KOPT-K1 (cell line): ENCODE results near the gene PKP4.
"Not testable (repeated sequence)": the region's sequence is repeated elsewhere in the genome, so short reads cannot be mapped to it uniquely, and the experiment has no call there.

Experiments used
- H3K27ac ChIP-seq: fragments of 200-600 bp; sonication (generic); 2 replicates; pipeline ENCODE4 v1.5.1; 2016; ENCODE audit warnings: antibody characterized with exemption, mild to moderate bottlenecking, low read depth, low read length; ENCODE audit not compliant: poor library complexity, severe bottlenecking
- H3K36me3 ChIP-seq: fragments of 200-600 bp; sonication (generic); 2 replicates; pipeline ENCODE4 v1.5.1; 2017; ENCODE audit warnings: antibody characterized with exemption, mild to moderate bottlenecking, low read length, moderate library complexity; ENCODE audit not compliant: insufficient read depth
- H3K9me3 ChIP-seq: fragments of 200-600 bp; sonication (generic); 2 replicates; pipeline ENCODE4 v1.5.1; 2017; ENCODE audit warnings: antibody characterized with exemption, low read length, mild to moderate bottlenecking; ENCODE audit not compliant: insufficient read depth, poor library complexity, severe bottlenecking

PKP4 gene

GRCh38 chr2:158458617-158458920 lies 1.8 kb downstream of the PKP4 start:
- Histone ChIP-seq H3K27ac (no peak overlapping the region), H3K36me3 (no peaks in the 10 kb centered on the region), H3K9me3 (no peaks in the 10 kb centered on the region)

DNA sequence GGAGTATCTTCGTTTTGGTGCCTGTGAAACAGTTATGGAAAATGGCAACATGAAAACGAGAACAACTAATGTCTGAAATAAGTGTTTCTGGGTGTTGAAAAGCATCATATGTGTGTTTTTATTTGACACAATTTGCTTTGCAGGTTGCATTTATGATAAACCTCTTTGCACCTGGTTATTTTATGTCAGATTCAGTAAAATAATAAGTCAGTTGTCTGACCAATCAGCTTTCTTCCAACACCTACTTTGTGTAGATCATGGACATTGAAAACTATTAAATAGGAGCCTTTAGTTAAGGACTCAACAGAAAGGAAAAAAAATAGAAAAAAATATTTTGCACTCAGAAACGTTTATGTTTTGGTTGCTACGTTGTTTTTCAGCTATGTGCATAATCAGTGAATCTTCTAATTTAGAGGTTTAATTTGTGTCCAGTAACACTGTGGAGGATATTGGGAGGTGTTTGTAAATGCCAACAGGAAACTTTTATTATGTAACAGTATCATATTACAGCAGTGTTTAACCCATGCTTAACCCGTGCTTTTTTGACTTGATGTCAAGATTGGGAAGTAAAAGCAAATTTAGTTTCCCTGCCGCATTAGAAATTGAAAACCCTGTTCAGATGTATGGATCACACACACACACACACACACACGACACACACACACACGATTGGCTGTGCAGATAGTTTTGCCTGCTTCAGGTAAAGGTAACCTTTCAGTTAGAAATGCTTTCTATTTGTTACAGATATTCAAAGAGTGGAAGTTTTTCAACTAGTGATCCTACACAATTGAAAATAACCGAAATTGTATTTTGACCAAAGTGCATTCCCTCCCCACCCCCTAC lies 2.6 kb downstream of the PKP4 start:
- H3K9me3 ChIP-seq, result no peaks in the 10 kb centered on the region
- no peaks in the 10 kb centered on the region for H3K36me3 ChIP-seq
- no peak overlapping the region for H3K27ac ChIP-seq

DNA sequence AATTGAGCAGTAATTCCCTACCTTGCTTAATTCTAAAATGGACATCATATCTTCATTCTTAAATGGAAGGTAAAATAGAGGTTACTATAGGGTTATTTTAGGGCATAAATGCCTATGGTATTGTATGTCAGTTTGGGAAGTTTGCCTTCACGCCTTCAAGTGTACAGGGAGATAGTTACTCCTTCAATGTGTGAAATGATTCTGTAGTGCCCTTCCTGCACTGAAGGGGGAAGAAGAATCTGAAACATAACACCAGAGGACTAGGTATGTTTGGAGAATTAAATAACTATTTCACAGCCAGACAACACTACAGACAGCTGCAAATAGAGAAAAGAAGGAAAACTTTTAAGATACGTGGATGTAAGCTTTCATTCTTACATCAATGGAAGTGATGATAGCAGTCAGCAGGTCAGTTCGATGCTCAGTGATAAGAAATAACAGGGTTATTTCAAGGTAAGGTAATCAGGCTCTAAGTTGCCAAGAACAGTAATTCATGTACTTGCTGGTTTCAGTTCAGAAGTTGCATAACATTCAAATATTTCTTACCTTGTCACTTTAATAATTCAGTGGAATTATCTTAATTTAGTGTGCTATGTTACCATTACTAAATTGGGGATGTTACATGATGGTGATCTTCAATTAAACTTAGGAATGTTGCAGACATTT lies 4.0 kb downstream of the PKP4 start:
- Histone ChIP-seq H3K9me3 (no peaks in the 10 kb centered on the region), H3K27ac (no peak overlapping the region), H3K36me3 (no peaks in the 10 kb centered on the region)

DNA sequence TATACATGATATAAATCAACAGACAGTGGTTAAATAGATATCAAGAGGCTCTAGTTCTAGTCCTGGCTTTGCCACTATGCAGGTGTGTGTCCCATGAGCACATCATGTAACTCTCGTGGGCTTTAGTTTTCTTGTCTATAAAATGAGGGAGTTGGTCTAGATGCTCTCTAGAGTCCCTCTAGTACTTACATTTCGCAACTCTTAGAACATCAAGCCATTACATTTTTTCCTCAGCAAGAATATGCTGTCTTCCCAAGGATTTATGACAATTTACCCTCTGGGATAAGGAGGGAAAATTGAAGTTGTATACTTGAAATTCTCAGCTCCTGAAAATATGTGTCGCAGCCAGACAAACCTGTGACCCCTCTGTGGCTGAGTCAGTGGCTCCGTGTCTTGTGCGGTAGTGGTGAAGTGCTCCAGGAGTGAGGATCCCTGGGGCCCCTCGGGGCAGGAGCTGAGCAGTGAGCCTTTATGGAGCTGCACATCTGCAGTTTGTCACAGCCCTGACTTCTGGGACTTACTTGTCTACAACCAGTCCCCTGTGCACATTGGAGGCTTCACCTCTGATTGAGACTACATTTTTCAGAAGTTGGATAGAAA lies 6.8 kb downstream of the PKP4 start:
- Histone ChIP-seq H3K9me3 (no peaks in the 10 kb centered on the region), H3K27ac (no peak overlapping the region), H3K36me3 (no peaks in the 10 kb centered on the region)

DNA sequence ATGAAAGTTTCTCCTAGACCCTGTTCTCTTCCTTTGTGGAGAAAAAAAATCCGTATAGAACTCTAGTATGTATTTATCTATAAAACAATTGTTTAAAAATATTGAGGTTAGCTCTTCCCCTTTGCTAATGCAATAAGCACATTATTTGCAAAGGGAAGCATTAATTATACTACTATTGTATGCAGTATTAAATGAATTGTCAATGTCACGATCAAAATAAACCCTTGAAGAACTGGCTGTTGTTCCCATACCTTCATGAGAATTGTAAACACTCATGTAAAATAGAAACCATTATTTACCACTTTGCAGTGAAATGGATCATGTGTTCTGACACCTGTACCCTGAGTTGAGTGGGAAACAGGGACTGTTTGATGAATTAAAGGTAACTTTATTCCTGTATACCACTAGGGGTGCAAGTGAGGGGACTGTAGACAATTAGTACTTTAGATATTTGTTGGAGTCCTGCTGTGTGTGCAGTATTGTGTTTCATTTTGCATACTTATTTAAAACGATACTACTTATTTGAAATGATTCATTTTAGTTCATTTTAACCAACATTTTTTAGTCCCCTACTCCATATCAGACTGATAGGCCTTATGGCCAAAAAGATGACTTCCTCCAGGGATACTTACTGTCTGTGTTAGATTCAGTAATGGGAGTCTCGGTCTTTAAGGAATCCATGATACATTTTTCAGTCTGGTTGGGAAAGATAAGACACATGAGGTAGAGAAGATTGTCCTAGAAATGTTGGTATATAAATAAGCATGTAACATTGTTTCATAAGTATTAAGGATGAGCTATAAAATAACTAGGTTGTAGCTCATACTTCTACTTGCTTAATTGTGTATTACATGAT lies 7.9 kb downstream of the PKP4 start:
- Histone ChIP-seq H3K36me3 (no peaks in the 10 kb centered on the region), H3K9me3 (no peaks in the 10 kb centered on the region), H3K27ac (no peak overlapping the region)

GRCh38 chr2:158467248-158467647 lies 10.5 kb downstream of the PKP4 start:
- Histone ChIP-seq H3K36me3 (no peaks in the 10 kb centered on the region), H3K9me3 (no peaks in the 10 kb centered on the region)

GRCh38 chr2:158472829-158473228 lies 16.1 kb downstream of the PKP4 start:
- not testable (repeated sequence) for H3K27ac ChIP-seq, H3K9me3 ChIP-seq, H3K36me3 ChIP-seq

More at GRCh38 chr2:158467248-158467647, 10.5 kb downstream of the PKP4 start:
- H3K27ac ChIP-seq, result no peak overlapping the region

- H3K9me3 ChIP-seq, H3K36me3 ChIP-seq, H3K27ac ChIP-seq: not testable (repeated sequence)
Observed at GRCh38 chr2:158473300-158473699, 16.5 kb downstream of the PKP4 start.

GRCh38 chr2:158473719-158474392 lies 17.1 kb downstream of the PKP4 start:
- Histone ChIP-seq H3K9me3 (peaks cover 8% of the 10 kb centered on the region), H3K27ac (no peak overlapping the region), H3K36me3 (no peaks in the 10 kb centered on the region)

GRCh38 chr2:158474526-158475011 lies 17.8 kb downstream of the PKP4 start:
- not testable (repeated sequence) for H3K27ac ChIP-seq, H3K9me3 ChIP-seq, H3K36me3 ChIP-seq

- Histone ChIP-seq H3K36me3 (no peaks in the 10 kb centered on the region), H3K27ac (no peak overlapping the region), H3K9me3 (peaks cover 8% of the 10 kb centered on the region)
Observed at GRCh38 chr2:158477202-158477601, 20.4 kb downstream of the PKP4 start.

DNA sequence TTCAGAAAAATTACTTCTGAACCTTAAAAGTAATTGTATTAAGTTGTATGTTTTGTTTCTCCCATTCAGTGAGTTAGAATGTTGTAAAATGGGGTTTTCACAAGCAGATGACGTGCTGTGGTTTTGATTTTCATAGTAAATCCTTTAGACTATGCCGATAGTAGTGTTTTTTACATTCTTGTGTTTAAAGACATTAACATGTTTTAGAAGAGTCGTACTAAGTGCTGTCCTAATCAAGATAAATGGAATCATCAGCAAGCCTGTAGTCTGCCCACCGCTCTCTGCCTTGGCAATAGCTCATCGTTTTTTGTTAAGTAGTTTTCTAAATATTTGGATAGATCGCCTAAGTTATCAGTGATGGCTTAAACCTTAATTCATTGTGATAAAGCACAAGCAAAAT lies 21.5 kb downstream of the PKP4 start:
- H3K36me3 ChIP-seq, result no peaks in the 10 kb centered on the region
- no peaks in the 10 kb centered on the region for H3K9me3 ChIP-seq
- no peak overlapping the region for H3K27ac ChIP-seq

DNA sequence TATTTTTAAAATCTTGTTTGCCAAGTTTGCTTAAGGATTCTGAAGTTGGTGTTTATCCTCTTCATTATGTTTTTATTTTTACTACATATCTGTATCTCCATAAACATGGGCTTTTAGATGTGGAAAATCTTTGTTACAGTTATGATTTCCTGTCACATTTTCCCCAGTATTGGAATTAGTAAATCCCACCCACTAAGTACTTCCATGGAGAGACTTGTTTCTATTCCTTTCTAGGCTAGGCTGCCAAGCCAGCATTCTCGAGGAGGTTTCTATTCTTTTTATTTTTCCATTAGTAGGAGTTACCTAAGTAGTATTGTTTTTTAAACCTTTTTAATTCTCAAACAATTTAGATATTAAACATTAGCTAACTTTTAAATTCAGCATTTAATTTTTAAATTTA lies 22.1 kb downstream of the PKP4 start:
- Histone ChIP-seq H3K27ac (no peak overlapping the region), H3K36me3 (no peaks in the 10 kb centered on the region), H3K9me3 (no peaks in the 10 kb centered on the region)

GRCh38 chr2:158481116-158481515 lies 24.4 kb downstream of the PKP4 start:
- no peak overlapping the region for H3K27ac ChIP-seq
- H3K9me3 ChIP-seq, result no peaks in the 10 kb centered on the region
- H3K36me3 ChIP-seq, result no peaks in the 10 kb centered on the region
